Neural progenitor cell (in vitro differentiated cells): ENCODE measurements around the gene PTPRN2.
"Not testable (repeated sequence)": the region's sequence is repeated elsewhere in the genome, so short reads cannot be mapped to it uniquely, and the experiment has no call there.

ENCODE experiments used
- EZH2phosphoT487 ChIP-seq: fragments of 200-600 bp; sonication (generic); IDR thresholded peaks from 2 replicates; pipeline ENCODE4 v1.6.1; 2017; ENCODE audit warnings: antibody characterized with exemption
- TF ChIP-seq, protein P1 (sequence below): fragments of 200-600 bp; sonication (generic); IDR thresholded peaks from 2 replicates; pipeline ENCODE4 v1.5.1; 2017; ENCODE audit warnings: antibody characterized with exemption, mild to moderate bottlenecking

DNA sequence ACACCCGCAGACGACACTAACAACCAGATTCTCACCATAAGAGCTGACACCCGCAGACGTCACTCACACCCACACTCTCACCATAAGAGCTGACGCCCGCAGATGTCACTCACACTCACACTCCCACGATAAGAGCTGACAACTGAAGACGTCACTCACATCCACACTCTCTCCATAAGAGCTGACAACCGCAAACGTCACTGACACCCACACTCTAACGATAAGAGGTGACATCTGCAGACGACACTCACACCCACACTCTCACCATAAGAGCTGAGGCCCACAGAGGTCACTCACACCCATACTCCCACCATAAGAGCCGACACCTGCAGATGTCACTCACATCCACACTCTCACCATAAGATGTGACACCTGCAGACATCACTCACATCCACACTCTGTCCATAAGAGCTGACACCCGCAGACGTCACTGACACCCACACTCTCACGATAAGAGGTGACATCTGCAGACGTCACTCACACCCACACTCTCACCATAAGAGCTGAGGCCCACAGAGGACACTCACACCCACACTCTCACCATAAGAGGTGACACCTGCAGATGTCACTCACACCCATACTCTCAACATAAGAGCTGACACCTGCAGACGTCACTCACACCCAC, 255.7 kb downstream of the PTPRN2 start:
- TF ChIP-seq, protein P1, sequence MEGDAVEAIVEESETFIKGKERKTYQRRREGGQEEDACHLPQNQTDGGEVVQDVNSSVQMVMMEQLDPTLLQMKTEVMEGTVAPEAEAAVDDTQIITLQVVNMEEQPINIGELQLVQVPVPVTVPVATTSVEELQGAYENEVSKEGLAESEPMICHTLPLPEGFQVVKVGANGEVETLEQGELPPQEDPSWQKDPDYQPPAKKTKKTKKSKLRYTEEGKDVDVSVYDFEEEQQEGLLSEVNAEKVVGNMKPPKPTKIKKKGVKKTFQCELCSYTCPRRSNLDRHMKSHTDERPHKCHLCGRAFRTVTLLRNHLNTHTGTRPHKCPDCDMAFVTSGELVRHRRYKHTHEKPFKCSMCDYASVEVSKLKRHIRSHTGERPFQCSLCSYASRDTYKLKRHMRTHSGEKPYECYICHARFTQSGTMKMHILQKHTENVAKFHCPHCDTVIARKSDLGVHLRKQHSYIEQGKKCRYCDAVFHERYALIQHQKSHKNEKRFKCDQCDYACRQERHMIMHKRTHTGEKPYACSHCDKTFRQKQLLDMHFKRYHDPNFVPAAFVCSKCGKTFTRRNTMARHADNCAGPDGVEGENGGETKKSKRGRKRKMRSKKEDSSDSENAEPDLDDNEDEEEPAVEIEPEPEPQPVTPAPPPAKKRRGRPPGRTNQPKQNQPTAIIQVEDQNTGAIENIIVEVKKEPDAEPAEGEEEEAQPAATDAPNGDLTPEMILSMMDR = not testable (repeated sequence)
- not testable (repeated sequence) for TF ChIP-seq EZH2phosphoT487
